Ascending aorta (tissue), 2 donors: ENCODE measurements around the gene YPEL3. TPM values are rescaled to one million over a fixed set of nuclear protein-coding genes. Genes with fewer than 3 reads are reported as not detected.

ENCODE experiments used
- DNase-seq, 2 donors: peaks; one replicate each; pipeline ENCODE4 v3.0.0-alpha.2; 2019; ENCODE audit warnings: low spot score in 2 of 2
- H3K27ac ChIP-seq, 2 donors: fragments of 200-600 bp; sonication (generic); one replicate each; pipeline ENCODE4 v1.5.1; 2016 to 2017; ENCODE audit warnings: mild to moderate bottlenecking in 1 of 2
- H3K27me3 ChIP-seq: fragments of 200-600 bp; sonication (generic); one replicate; pipeline ENCODE4 v1.5.1; 2017
- H3K36me3 ChIP-seq, 2 donors: fragments of 200-600 bp; sonication (generic); one replicate each; pipeline ENCODE4 v1.5.1; 2016
- H3K4me1 ChIP-seq, 2 donors: fragments of 200-600 bp; sonication (generic); one replicate each; pipeline ENCODE4 v1.5.1; 2016 to 2017; ENCODE audit warnings: mild to moderate bottlenecking in 1 of 2
- H3K4me3 ChIP-seq, 2 donors: fragments of 200-600 bp; sonication (generic); one replicate each; pipeline ENCODE4 v1.5.1; 2016 to 2017; ENCODE audit warnings: mild to moderate bottlenecking in 1 of 2
- H3K9me3 ChIP-seq, 2 donors: fragments of 200-600 bp; sonication (generic); one replicate each; pipeline ENCODE4 v1.5.1; 2016
- CTCF ChIP-seq, 3 experiments: fragments of 200-600 bp in 2 of 3; fragments of 450-650 bp in 1 of 3; sonication (generic) in 2 of 3; IDR thresholded peaks; one replicate each; pipeline ENCODE4 v1.5.1; 2016 to 2019; ENCODE audit warnings: antibody characterized with exemption in 3 of 3, mild to moderate bottlenecking in 1 of 3, moderate library complexity in 1 of 3
- intact Hi-C: fragments of 100-400 bp; cut with DNase I; formaldehyde crosslinking; loops from one replicate; pipeline ENCODE4 v1.15.1; 2023
- total RNA-seq: library from RNA; depleted of rRNA; stranded (reverse); fragments of >200 nt; gene quantifications from one replicate; pipeline ENCODE4 v1.1.0, GENCODE V29; 2016

Gene YPEL3
- total RNA-seq, 1 donor from 2014 or later = 98.6 TPM

- peak overlapping the region; percentile 81 to 92 for H3K27ac ChIP-seq
- H3K9me3 ChIP-seq = peaks cover 6% of the 10 kb centered on the region in 2 donors
- peaks cover 15 to 22% of the 10 kb centered on the region in 2 donors for H3K4me1 ChIP-seq
- no peak for DNase-seq
- H3K27me3 ChIP-seq = no peaks in the 10 kb centered on the region
- intact Hi-C loops = loop anchor here (1.0 to 10.0 kb wide), 2 partner anchors 26 to 278 kb away; partner anchors contain the start of genes MAPK3, MYL11 and TBC1D10B
- peaks cover 9 to 11% of the 10 kb centered on the region in 2 donors for H3K36me3 ChIP-seq
- no peak for TF ChIP-seq CTCF (IDR thresholded peaks at IDR 0.05)
- peak overlapping the region; percentile 75 to 97 for H3K4me3 ChIP-seq
Measured at GRCh38 chr16:30096862-30097563, 1.0 kb upstream of the YPEL3 start.

DNA sequence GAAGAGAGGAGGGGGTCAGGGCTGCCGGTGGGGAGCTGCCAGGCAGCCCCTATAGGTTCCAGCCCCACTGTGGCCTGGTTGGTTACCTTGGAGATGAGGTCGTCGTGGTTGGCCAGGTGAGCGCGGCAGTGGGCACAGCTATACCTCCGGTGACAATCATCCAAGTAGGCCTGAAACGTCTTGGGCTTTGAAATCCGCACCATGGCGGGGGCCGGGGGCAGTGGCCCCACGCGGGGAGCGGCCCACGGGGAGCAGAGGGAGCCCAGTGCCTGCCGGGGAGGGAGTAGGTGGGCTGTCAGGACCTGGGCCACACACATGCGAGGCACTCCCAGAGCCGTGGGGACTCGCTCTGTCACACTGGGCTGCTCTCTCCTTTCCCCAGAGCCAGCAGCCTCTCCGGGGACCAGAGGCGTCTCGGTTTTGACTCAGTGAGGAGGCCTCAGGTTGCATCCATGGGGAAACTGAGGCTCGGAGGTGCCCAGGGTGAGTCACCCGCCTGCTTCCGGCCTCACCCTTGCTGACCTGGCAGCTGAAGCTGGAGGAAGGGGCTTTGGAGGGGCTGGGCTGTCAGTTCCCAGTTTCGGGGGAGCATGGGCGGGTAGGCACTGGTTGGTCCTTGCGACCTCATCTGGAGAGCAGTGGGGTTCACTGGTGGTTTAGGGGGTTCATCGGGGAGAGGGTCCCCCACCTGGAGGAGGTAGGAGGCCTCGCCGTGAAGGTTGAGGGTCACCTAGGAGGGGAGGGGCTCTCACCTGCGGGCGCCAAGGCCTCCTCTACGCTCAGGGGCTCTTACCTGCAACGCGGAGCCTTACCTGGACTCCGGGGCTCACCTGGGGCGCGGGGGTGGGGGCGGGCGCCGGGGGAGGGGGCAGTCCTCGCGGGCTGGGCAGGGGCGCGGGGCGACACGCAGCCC lies 591 bp downstream of the YPEL3 start:
- Histone ChIP-seq H3K27ac (peak overlapping the region; percentile 88 to 92), H3K36me3 (peaks cover 9 to 11% of the 10 kb centered on the region in 2 donors), H3K4me3 (peak overlapping the region; percentile 75 to 97), H3K9me3 (peaks cover 6% of the 10 kb centered on the region in 2 donors), H3K4me1 (peaks cover 22 to 27% of the 10 kb centered on the region in 2 donors), H3K27me3 (no peaks in the 10 kb centered on the region)
- intact Hi-C loops = loop anchor here (1.0 to 10.0 kb wide), 2 partner anchors 28 to 279 kb away; partner anchors contain the start of genes MAPK3, MYL11 and TBC1D10B
- TF ChIP-seq CTCF (IDR thresholded peaks at IDR 0.05) = no peak
- no peak for DNase-seq

- Histone ChIP-seq H3K4me3 (peak overlapping the region; percentile 75 to 97), H3K36me3 (peaks cover 9 to 11% of the 10 kb centered on the region in 2 donors), H3K4me1 (peaks cover 22 to 27% of the 10 kb centered on the region in 2 donors), H3K27me3 (no peaks in the 10 kb centered on the region), H3K27ac (peak overlapping the region; percentile 88 to 92), H3K9me3 (peaks cover 6% of the 10 kb centered on the region in 2 donors)
- intact Hi-C loops = loop anchor here (5.0 to 10.0 kb wide), 3 partner anchors 42 to 280 kb away; partner anchors contain the start of genes CORO1A, MYL11 and TBC1D10B
- DNase-seq = no peak
- TF ChIP-seq CTCF (IDR thresholded peaks at IDR 0.05) = no peak
Measured at GRCh38 chr16:30094541-30095165, 1.4 kb downstream of the YPEL3 start.

GRCh38 chr16:30092373-30093010 lies 3.5 kb downstream of the YPEL3 start:
- Histone ChIP-seq H3K27me3 (no peaks in the 10 kb centered on the region), H3K4me3 (peak overlapping the region; percentile 53 to 72), H3K27ac (peak overlapping the region; percentile 74 to 84), H3K36me3 (peaks cover 9 to 11% of the 10 kb centered on the region in 2 donors), H3K9me3 (peaks cover 5 to 6% of the 10 kb centered on the region in 2 donors), H3K4me1 (peaks cover 22 to 27% of the 10 kb centered on the region in 2 donors)
- intact Hi-C loops = loop anchor here (1.0 to 10.0 kb wide), 5 partner anchors 27 to 282 kb away; partner anchors contain the start of genes ALDOA, CORO1A, MYL11 and TBC1D10B
- peak; percentile 40 to 47 (median 43) for TF ChIP-seq CTCF (IDR thresholded peaks at IDR 0.05)
- DNase-seq = peak; percentile 76 to 90
